Measurements from ENCODE around the gene EFHD2.

EFHD2 gene

GRCh38 chr1:15424146-15424667 is 14.5 kb downstream of the EFHD2 start (continued):
- no peak for TF ChIP-seq ZNF785 (tag by site-specific recombination; IDR thresholded peaks at IDR 0.05)
- TF ChIP-seq ZNF223 (tag by site-specific recombination; IDR thresholded peaks at IDR 0.05): no peak

GRCh38 chr1:15424981-15425380 is 15.3 kb downstream of the EFHD2 start:
- no peak overlapping the region for H3K27ac ChIP-seq (ENCODE audit: extremely low read depth, low read depth, low read length)

DNA sequence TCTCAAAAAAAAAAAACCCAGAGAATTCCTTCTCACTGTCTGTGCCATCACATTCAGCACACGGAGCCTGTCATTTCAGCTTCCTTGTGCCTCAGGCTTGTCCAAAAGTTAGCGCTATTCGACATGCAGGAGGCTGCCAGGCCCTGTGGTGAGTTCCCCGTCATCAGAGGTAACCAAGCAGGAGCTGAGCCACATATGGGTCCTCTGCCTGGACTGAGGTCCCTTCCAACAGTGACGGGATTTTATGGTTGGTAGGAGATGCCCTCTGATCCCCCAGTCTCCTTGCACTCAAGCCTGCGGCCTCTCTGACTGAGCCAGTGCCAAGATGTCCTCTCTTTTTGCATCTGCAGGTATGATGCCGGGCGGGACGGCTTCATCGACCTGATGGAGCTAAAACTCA is 15.8 kb downstream of the EFHD2 start:
- Histone ChIP-seq H3K4me3 (ENCODE audit: low read depth, low read length) (no peak overlapping the region), H3K36me3 (ENCODE audit: control insufficient read depth in 2 of 2, insufficient read depth in 1 of 2, low read length in 2 of 2) (peaks cover 0 to 36% of the 10 kb centered on the region in 2 experiments; a peak in 1 of 3 replicates), H3K27ac (ENCODE audit: extremely low read depth, low read depth, low read length) (no peak overlapping the region), H3K4me1 (ENCODE audit: control insufficient read depth, insufficient read depth, low read length) (no peaks in the 10 kb centered on the region), H3K9me3 (ENCODE audit: control insufficient read depth, insufficient read depth, low read depth, low read length) (no peaks in the 10 kb centered on the region; the same call in 1 of the 2 replicates)
- POLR2A ChIA-PET: no interaction called here
- CTCF ChIA-PET: interaction anchor here (0.6 to 8.5 kb wide), 3 partner anchors 48 to 426 kb away, joined by 3 to 145 read pairs (median 5); no protein-coding TSS in a partner anchor
- TF ChIP-seq, protein P1, sequence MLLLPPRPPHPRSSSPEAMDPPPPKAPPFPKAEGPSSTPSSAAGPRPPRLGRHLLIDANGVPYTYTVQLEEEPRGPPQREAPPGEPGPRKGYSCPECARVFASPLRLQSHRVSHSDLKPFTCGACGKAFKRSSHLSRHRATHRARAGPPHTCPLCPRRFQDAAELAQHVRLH (tag by site-specific recombination; IDR thresholded peaks at IDR 0.05): peak; percentile 53; the same call in 1 of the 2 replicates
- TF ChIP-seq, protein P2, sequence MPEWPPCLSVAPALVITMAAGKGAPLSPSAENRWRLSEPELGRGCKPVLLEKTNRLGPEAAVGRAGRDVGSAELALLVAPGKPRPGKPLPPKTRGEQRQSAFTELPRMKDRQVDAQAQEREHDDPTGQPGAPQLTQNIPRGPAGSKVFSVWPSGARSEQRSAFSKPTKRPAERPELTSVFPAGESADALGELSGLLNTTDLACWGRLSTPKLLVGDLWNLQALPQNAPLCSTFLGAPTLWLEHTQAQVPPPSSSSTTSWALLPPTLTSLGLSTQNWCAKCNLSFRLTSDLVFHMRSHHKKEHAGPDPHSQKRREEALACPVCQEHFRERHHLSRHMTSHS (tag by site-specific recombination; IDR thresholded peaks at IDR 0.05): no peak
- no peak for TF ChIP-seq ZNF174 (tag by site-specific recombination; IDR thresholded peaks at IDR 0.05)

More at GRCh38 chr1:15424981-15425380, 15.3 kb downstream of the EFHD2 start:
- CTCF ChIA-PET: interaction anchor here (8.5 kb wide), 1 partner anchor 101 kb away, joined by 145 read pairs; no protein-coding TSS in a partner anchor
- Histone ChIP-seq H3K9me3 (ENCODE audit: control insufficient read depth, insufficient read depth, low read depth, low read length) (no peaks in the 10 kb centered on the region; the same call in 1 of the 2 replicates), H3K36me3 (ENCODE audit: control insufficient read depth in 2 of 2, insufficient read depth in 1 of 2, low read length in 2 of 2) (peaks cover 0 to 37% of the 10 kb centered on the region in 2 experiments; a peak in 1 of 3 replicates), H3K4me1 (ENCODE audit: control insufficient read depth, insufficient read depth, low read length) (no peaks in the 10 kb centered on the region), H3K4me3 (ENCODE audit: low read depth, low read length) (no peak overlapping the region)
- TF ChIP-seq, protein P1 (tag by site-specific recombination; IDR thresholded peaks at IDR 0.05): no peak
- no peak for TF ChIP-seq ZNF558 (tag by site-specific recombination; IDR thresholded peaks at IDR 0.05)
- POLR2A ChIA-PET: no interaction called here

GRCh38 chr1:15425958-15426357 is 16.3 kb downstream of the EFHD2 start:
- ChIA-PET CTCF (interaction anchor here (0.6 to 8.5 kb wide), 4 partner anchors 47 to 425 kb away, joined by 3 to 145 read pairs (median 4); no protein-coding TSS in a partner anchor), POLR2A (no interaction called here)
- no peaks in the 10 kb centered on the region for H3K4me1 ChIP-seq (ENCODE audit: control insufficient read depth, insufficient read depth, low read length)
- no peaks in the 10 kb centered on the region; the same call in 1 of the 2 replicates for H3K9me3 ChIP-seq (ENCODE audit: control insufficient read depth, insufficient read depth, low read depth, low read length)
- H3K36me3 ChIP-seq (ENCODE audit: control insufficient read depth in 2 of 2, insufficient read depth in 1 of 2, low read length in 2 of 2): peaks cover 0 to 36% of the 10 kb centered on the region in 2 experiments; a peak in 1 of 3 replicates
- H3K4me3 ChIP-seq (ENCODE audit: low read depth, low read length): no peak overlapping the region
- no peak overlapping the region for H3K27ac ChIP-seq (ENCODE audit: extremely low read depth, low read depth, low read length)
- TF ChIP-seq ZNF830 (tag by site-specific recombination; IDR thresholded peaks at IDR 0.05; ENCODE audit: low read depth) (no peak), ZNF2 (tag by site-specific recombination; IDR thresholded peaks at IDR 0.05) (no peak), ZNF610 (tag by site-specific recombination; IDR thresholded peaks at IDR 0.05; ENCODE audit: borderline replicate concordance) (no peak), ZNF571 (tag by site-specific recombination; IDR thresholded peaks at IDR 0.05) (no peak), ZNF214 (tag by site-specific recombination; IDR thresholded peaks at IDR 0.05; ENCODE audit: borderline replicate concordance) (no peak), ZNF837 (tag by site-specific recombination; IDR thresholded peaks at IDR 0.05) (no peak), HOXA7 (CRISPR knock-in tag; IDR thresholded peaks at IDR 0.05; ENCODE audit: borderline replicate concordance) (no peak), ZFP41 (tag by site-specific recombination; IDR thresholded peaks at IDR 0.05; ENCODE audit: borderline replicate concordance) (no peak), ZNF518A (tag by site-specific recombination; conservative IDR thresholded peaks at IDR 0.05; ENCODE audit: low read depth) (no peak)
- TF ChIP-seq, protein P3, sequence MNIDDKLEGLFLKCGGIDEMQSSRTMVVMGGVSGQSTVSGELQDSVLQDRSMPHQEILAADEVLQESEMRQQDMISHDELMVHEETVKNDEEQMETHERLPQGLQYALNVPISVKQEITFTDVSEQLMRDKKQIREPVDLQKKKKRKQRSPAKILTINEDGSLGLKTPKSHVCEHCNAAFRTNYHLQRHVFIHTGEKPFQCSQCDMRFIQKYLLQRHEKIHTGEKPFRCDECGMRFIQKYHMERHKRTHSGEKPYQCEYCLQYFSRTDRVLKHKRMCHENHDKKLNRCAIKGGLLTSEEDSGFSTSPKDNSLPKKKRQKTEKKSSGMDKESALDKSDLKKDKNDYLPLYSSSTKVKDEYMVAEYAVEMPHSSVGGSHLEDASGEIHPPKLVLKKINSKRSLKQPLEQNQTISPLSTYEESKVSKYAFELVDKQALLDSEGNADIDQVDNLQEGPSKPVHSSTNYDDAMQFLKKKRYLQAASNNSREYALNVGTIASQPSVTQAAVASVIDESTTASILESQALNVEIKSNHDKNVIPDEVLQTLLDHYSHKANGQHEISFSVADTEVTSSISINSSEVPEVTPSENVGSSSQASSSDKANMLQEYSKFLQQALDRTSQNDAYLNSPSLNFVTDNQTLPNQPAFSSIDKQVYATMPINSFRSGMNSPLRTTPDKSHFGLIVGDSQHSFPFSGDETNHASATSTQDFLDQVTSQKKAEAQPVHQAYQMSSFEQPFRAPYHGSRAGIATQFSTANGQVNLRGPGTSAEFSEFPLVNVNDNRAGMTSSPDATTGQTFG (tag by site-specific recombination; IDR thresholded peaks at IDR 0.05; ENCODE audit: borderline replicate concordance): no peak

Data from HEK293 (cell line).